Neural cell (in vitro differentiated cells): ENCODE data around the gene PHACTR3. TPM values are rescaled to one million over a fixed set of nuclear protein-coding genes. Genes with fewer than 3 reads are reported as not detected.

ENCODE experiments used
- H2AFZ ChIP-seq: fragments of 200-600, 300-800 bp; sonication (generic), shearing (Covaris generic); 2 replicates; pipeline ENCODE4 v1.6.0; 2014; ENCODE audit warnings: low read depth, mild to moderate bottlenecking, antibody characterized with exemption, low read length, moderate library complexity
- H3F3A ChIP-seq: fragments of 200-600 bp; shearing (Covaris generic); 2 replicates; pipeline ENCODE4 v1.6.1; 2016; ENCODE audit warnings: mild to moderate bottlenecking, moderate library complexity, mixed read lengths, antibody characterized with exemption, low read length; ENCODE audit not compliant: insufficient read depth, poor library complexity, severe bottlenecking
- H3K27ac ChIP-seq: fragments of 200-600, 300-800 bp; sonication (generic), shearing (Covaris generic); 2 replicates; pipeline ENCODE4 v1.5.1; 2014; ENCODE audit warnings: mild to moderate bottlenecking, low read length, moderate library complexity
- H3K27me3 ChIP-seq: fragments of 300-800, 200-600 bp; sonication (generic), shearing (Covaris generic); 2 replicates; pipeline ENCODE4 v1.6.0; 2014; ENCODE audit warnings: mild to moderate bottlenecking, low read depth, low read length, moderate library complexity; ENCODE audit not compliant: insufficient read depth
- H3K36me3 ChIP-seq: fragments of 300-800, 200-600 bp; sonication (generic), shearing (Covaris generic); 2 replicates; pipeline ENCODE4 v1.5.1; 2014; ENCODE audit warnings: mild to moderate bottlenecking, antibody characterized with exemption, low read length, moderate library complexity; ENCODE audit not compliant: insufficient read depth
- H3K4me2 ChIP-seq: fragments of 300-800, 200-600 bp; sonication (generic), shearing (Covaris generic); 2 replicates; pipeline ENCODE4 v1.6.0; 2014; ENCODE audit warnings: mild to moderate bottlenecking, low read length
- H3K4me3 ChIP-seq: fragments of 300-800, 200-600 bp; sonication (generic), shearing (Covaris generic); 2 replicates; pipeline ENCODE4 v1.5.1; 2014; ENCODE audit warnings: mild to moderate bottlenecking, low read length, moderate library complexity
- H3K79me2 ChIP-seq: fragments of 200-600 bp; shearing (Covaris generic); replicated peaks from 2 replicates; pipeline ENCODE4 v1.6.0; 2014; ENCODE audit warnings: mild to moderate bottlenecking, low read length, moderate library complexity; ENCODE audit not compliant: insufficient read depth
- H3K9ac ChIP-seq: fragments of 300-800, 200-600 bp; sonication (generic), shearing (Covaris generic); 2 replicates; pipeline ENCODE4 v1.6.1; 2016; ENCODE audit warnings: mild to moderate bottlenecking, low read length, mixed read lengths
- H3K9me2 ChIP-seq: fragments of 200-600 bp; shearing (Covaris generic); 2 replicates; pipeline ENCODE4 v1.6.1; 2016; ENCODE audit warnings: mild to moderate bottlenecking, low read length, mixed read lengths; ENCODE audit not compliant: insufficient read depth
- H3K9me3 ChIP-seq: fragments of 200-600, 300-800 bp; sonication (generic), shearing (Covaris generic); 2 replicates; pipeline ENCODE4 v1.6.1; 2016; ENCODE audit warnings: mild to moderate bottlenecking, mixed run types, low read length, moderate library complexity, mixed read lengths
- H4K20me1 ChIP-seq: fragments of 200-600 bp; shearing (Covaris generic); 2 replicates; pipeline ENCODE4 v1.6.1; 2016; ENCODE audit warnings: mild to moderate bottlenecking, mixed run types; ENCODE audit not compliant: insufficient read depth
- CTCF ChIP-seq: fragments of 450-650 bp; IDR thresholded peaks from 2 replicates; pipeline ENCODE4 v1.5.1; 2014; ENCODE audit warnings: antibody characterized with exemption, mild to moderate bottlenecking, moderate library complexity; ENCODE audit not compliant: poor library complexity, severe bottlenecking
- EP300 ChIP-seq: fragments of 450-650 bp; conservative IDR thresholded peaks from 2 replicates; pipeline ENCODE4 v1.6.1; 2014; ENCODE audit warnings: antibody characterized with exemption, mild to moderate bottlenecking, moderate library complexity; ENCODE audit not compliant: poor library complexity, severe bottlenecking
- EZH2 ChIP-seq: fragments of 200-600, 300-800 bp; shearing (Covaris generic), sonication (generic); IDR thresholded peaks from 2 replicates; pipeline ENCODE4 v1.6.1; 2014; ENCODE audit warnings: antibody characterized with exemption, low read length, borderline replicate concordance, mild to moderate bottlenecking; ENCODE audit not compliant: insufficient read depth, poor library complexity, severe bottlenecking
- MXI1 ChIP-seq: fragments of 450-650 bp; conservative IDR thresholded peaks from 2 replicates; pipeline ENCODE4 v1.6.1; 2014; ENCODE audit warnings: antibody characterized with exemption, mild to moderate bottlenecking; ENCODE audit not compliant: poor library complexity, severe bottlenecking
- POLR2AphosphoS5 ChIP-seq: IDR thresholded peaks from 2 replicates; pipeline ENCODE4 v1.6.1; 2012
- RAD21 ChIP-seq: fragments of 450-650 bp; conservative IDR thresholded peaks from 2 replicates; pipeline ENCODE4 v1.6.1; 2014; ENCODE audit warnings: antibody characterized with exemption, mild to moderate bottlenecking, moderate library complexity
- REST ChIP-seq: IDR thresholded peaks from 2 replicates; pipeline ENCODE4 v1.6.1; 2012; ENCODE audit warnings: borderline replicate concordance
- SMC3 ChIP-seq: fragments of 450-650 bp; conservative IDR thresholded peaks from 2 replicates; pipeline ENCODE4 v1.6.1; 2014; ENCODE audit warnings: antibody characterized with exemption, mild to moderate bottlenecking, moderate library complexity; ENCODE audit not compliant: poor library complexity
- TAF1 ChIP-seq: IDR thresholded peaks from 2 replicates; pipeline ENCODE4 v1.6.1; 2012; ENCODE audit warnings: low read depth
- polyA plus RNA-seq: library from polyadenylated mRNA; depleted of rRNA; stranded (reverse); fragments of >200 nt; gene quantifications from 2 replicates; pipeline ENCODE4 v1.2.3, GENCODE V29; 2014

The PHACTR3 gene
- polyA plus RNA-seq, 1 donor from 2014 or later = 1.3 TPM

GRCh38 chr20:59747671-59748515, 143.6 kb downstream of the PHACTR3 start:
- Histone ChIP-seq H3K4me2 (no peak overlapping the region), H3K79me2 (no peaks in the 10 kb centered on the region), H3K27me3 (no peaks in the 10 kb centered on the region), H3K9me2 (no peaks in the 10 kb centered on the region), H3K4me3 (no peak overlapping the region), H3K36me3 (no peaks in the 10 kb centered on the region), H3K9me3 (peaks cover 4% of the 10 kb centered on the region), H3K27ac (no peak overlapping the region), H3F3A (no peaks in the 10 kb centered on the region), H4K20me1 (no peaks in the 10 kb centered on the region), H2AFZ (no peak overlapping the region), H3K9ac (no peak overlapping the region)
- no peak for TF ChIP-seq POLR2AphosphoS5
- TF ChIP-seq SMC3 = no peak
- no peak for TF ChIP-seq REST
- TF ChIP-seq EZH2 = no peak
- TF ChIP-seq CTCF = no peak
- no peak for TF ChIP-seq MXI1
- no peak for TF ChIP-seq EP300
- TF ChIP-seq TAF1 = no peak
- no peak for TF ChIP-seq RAD21

DNA sequence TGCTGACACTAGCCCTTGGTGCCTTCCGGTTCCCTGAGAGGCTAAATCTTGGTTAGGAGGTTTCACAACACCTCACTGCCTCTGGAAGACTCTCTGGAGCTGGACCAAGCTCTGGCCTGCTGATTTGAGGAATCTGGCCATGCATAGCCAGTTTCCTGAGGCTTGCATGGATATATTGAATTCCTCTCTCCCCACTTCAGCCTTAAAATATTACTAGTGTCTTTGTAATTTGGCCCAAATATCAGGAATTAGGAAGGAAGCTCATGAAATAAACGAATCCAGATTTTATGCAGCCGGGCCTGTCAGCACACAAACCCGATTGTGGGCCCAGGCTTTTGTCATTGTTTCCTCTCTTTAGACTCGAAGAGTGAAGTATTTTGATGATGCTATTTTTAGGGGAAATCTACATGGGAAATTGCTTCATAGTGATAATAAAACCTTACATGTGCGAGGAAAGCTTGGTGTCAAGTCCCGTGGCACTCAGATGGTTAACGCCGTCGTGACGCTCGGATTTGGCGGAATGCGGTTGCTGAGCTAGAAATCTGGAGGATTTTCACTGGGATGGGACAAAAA, 144.4 kb downstream of the PHACTR3 start:
- peaks cover 2% of the 10 kb centered on the region for H3K9me3 ChIP-seq
- H3F3A ChIP-seq = no peaks in the 10 kb centered on the region
- no peaks in the 10 kb centered on the region for H3K36me3 ChIP-seq
- no peaks in the 10 kb centered on the region for H3K79me2 ChIP-seq
- no peaks in the 10 kb centered on the region for H3K9me2 ChIP-seq
- H4K20me1 ChIP-seq = no peaks in the 10 kb centered on the region
- no peak overlapping the region for H2AFZ ChIP-seq
- H3K4me2 ChIP-seq = no peak overlapping the region
- no peak overlapping the region for H3K27ac ChIP-seq
- H3K9ac ChIP-seq = no peak overlapping the region
- no peak overlapping the region for H3K4me3 ChIP-seq
- TF ChIP-seq REST = no peak
- no peak for TF ChIP-seq CTCF
- TF ChIP-seq EP300 = no peak
- no peak for TF ChIP-seq MXI1
- TF ChIP-seq RAD21 = no peak
- TF ChIP-seq SMC3 = no peak
- no peak for TF ChIP-seq EZH2
- no peak for TF ChIP-seq POLR2AphosphoS5
- TF ChIP-seq TAF1 = no peak
- no peaks in the 10 kb centered on the region for H3K27me3 ChIP-seq
